IPS-NIHi11 (cell line): ENCODE data around the gene DLG4.

Source experiments
- DNase-seq: peaks from one replicate; pipeline ENCODE4 v3.0.0; 2012; ENCODE audit warnings: mixed read lengths, low spot score

The DLG4 gene

DNA sequence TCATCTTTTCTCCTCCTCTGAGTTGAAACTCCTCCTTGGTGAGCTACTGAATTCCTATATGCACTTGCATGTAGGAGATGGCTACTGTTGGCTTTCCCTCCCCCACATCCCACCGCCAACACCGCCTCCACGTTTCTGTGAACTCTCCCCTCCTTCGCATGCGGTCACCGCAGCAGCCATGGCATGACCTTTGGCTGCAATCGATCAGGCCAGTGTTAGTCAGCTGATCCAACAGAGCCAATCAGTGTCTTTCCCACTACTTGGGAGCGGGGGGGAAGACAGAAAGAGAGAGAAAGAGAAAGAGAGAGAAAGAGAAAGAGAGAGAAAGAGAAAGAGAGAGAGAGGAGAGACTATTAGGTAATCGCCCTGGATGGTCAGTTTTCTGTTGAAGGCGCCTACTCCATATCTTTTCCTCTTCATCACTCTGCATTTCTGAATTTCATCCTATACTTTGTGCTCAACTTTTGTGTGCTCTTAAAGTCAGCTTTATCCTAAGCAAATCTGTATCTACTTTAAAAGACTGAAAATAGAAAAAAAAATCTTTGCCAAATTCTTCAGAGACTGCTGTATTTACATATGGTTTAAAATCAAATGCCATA, 63.2 kb downstream of the DLG4 start:
- no peak for DNase-seq

GRCh38 chr17:7147772-7148171, 71.9 kb downstream of the DLG4 start:
- DNase-seq, result no peak

DNA sequence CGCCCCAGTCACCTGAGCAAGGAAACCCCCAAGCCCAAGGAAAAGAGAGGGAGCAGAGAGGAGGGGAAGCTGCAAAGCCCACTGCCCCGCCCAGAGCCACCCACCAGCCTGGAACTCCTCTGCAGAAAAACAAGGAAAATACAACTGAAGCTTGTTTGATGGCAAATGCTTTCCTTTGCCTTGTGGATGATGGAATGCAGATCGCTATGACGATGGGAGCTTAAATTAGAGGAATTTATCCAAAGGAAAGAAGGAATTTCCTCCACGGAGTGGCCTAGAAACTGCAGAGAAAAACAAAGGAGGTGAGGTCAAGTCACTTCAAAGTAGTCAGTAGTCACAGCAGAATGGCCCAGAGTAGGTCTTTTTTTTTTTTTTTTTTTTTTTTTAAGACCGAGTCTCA, 73.5 kb downstream of the DLG4 start:
- no peak for DNase-seq

GRCh38 chr17:7144213-7144612, 75.4 kb downstream of the DLG4 start:
- no peak for DNase-seq

- no peak for DNase-seq
Measured at GRCh38 chr17:7141824-7142223, 77.8 kb downstream of the DLG4 start.

GRCh38 chr17:7139400-7139799, 80.2 kb downstream of the DLG4 start:
- DNase-seq, result no peak

GRCh38 chr17:7138800-7139381, 80.7 kb downstream of the DLG4 start:
- DNase-seq, result no peak

GRCh38 chr17:7137171-7137943, 82.3 kb downstream of the DLG4 start:
- DNase-seq, result no peak
